OCI-LY7 (cell line): ENCODE measurements around the gene MARCHF2.

Experiments used
- CTCF ChIP-seq: fragments of 200-600 bp; sonication (generic); conservative IDR thresholded peaks from 2 replicates; pipeline ENCODE4 v1.5.1; 2014; ENCODE audit warnings: mild to moderate bottlenecking, antibody characterized with exemption, low read length, moderate library complexity, mixed read lengths
- EZH2phosphoT487 ChIP-seq: fragments of 200-600 bp; sonication (generic); IDR thresholded peaks from 2 replicates; pipeline ENCODE4 v1.6.1; 2018; ENCODE audit warnings: low read depth, borderline replicate concordance, mild to moderate bottlenecking, mixed run types, antibody characterized with exemption, low read length, moderate library complexity, mixed read lengths

GRCh38 chr19:8469613-8470368 lies 56.7 kb downstream of the MARCHF2 start:
- TF ChIP-seq CTCF, result no peak
- no peak for TF ChIP-seq EZH2phosphoT487
